Fibroblast of mammary gland (primary cell): ENCODE results near the gene GOLGA5.

Experiments
- DNase-seq: peaks from one replicate; pipeline ENCODE4 v3.0.0-alpha.2; 2010; ENCODE audit warnings: low read depth
- H3K4me3 ChIP-seq: 2 replicates; pipeline ENCODE4 v1.5.1; 2011; ENCODE audit warnings: low read depth, mild to moderate bottlenecking, low read length, moderate library complexity; ENCODE audit not compliant: control insufficient read depth
- TF ChIP-seq, protein P1 (sequence below): conservative IDR thresholded peaks from 2 replicates; pipeline ENCODE4 v1.5.1; 2011; ENCODE audit warnings: low read depth, low read length, inconsistent platforms; ENCODE audit not compliant: control insufficient read depth, insufficient read depth

GOLGA5 gene

DNA sequence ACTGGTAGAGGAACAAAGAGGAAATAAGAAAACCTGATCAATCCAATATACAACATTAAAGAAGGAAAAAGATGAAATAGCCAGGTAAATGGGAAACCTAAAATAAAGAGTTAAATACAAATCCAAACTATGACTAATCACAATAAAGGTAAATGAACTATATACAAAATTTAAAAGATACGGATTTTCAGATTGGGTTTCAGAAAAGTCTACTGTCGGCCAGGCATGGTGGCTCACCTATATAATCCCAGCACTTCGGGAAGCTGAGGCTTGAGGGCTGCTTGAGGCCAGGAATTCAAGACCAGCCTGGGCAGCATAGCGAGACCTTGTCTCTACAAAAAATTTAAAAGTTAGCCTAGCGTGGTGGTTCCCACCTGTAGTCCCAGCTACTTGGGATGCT is 89.0 kb downstream of the GOLGA5 start:
- TF ChIP-seq, protein P1, sequence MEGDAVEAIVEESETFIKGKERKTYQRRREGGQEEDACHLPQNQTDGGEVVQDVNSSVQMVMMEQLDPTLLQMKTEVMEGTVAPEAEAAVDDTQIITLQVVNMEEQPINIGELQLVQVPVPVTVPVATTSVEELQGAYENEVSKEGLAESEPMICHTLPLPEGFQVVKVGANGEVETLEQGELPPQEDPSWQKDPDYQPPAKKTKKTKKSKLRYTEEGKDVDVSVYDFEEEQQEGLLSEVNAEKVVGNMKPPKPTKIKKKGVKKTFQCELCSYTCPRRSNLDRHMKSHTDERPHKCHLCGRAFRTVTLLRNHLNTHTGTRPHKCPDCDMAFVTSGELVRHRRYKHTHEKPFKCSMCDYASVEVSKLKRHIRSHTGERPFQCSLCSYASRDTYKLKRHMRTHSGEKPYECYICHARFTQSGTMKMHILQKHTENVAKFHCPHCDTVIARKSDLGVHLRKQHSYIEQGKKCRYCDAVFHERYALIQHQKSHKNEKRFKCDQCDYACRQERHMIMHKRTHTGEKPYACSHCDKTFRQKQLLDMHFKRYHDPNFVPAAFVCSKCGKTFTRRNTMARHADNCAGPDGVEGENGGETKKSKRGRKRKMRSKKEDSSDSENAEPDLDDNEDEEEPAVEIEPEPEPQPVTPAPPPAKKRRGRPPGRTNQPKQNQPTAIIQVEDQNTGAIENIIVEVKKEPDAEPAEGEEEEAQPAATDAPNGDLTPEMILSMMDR: no peak
- DNase-seq: no peak

DNA sequence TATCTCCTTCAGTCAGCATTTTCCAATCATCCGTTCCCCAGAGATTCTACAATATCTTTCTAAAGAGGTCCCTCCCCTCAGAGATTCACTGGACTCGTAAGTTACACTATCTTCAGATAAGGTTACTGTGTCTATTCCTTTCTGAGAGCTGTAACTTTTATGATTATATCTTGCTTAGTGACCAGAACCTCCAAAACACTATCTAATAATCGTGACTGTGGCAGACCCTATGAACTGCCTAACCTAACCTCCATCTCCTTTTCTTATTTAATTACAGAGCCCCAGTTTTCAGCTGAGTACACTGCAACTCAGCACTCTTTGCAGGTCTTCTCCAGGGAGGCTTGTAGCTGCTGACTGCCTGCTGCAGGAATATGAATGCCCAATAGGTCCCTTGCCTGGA is 90.3 kb downstream of the GOLGA5 start:
- no peak overlapping the region for H3K4me3 ChIP-seq
- DNase-seq: no peak
- TF ChIP-seq, protein P1: no peak

More for the DNA sequence above, 89.0 kb downstream of the GOLGA5 start:
- no peak overlapping the region for H3K4me3 ChIP-seq

DNA sequence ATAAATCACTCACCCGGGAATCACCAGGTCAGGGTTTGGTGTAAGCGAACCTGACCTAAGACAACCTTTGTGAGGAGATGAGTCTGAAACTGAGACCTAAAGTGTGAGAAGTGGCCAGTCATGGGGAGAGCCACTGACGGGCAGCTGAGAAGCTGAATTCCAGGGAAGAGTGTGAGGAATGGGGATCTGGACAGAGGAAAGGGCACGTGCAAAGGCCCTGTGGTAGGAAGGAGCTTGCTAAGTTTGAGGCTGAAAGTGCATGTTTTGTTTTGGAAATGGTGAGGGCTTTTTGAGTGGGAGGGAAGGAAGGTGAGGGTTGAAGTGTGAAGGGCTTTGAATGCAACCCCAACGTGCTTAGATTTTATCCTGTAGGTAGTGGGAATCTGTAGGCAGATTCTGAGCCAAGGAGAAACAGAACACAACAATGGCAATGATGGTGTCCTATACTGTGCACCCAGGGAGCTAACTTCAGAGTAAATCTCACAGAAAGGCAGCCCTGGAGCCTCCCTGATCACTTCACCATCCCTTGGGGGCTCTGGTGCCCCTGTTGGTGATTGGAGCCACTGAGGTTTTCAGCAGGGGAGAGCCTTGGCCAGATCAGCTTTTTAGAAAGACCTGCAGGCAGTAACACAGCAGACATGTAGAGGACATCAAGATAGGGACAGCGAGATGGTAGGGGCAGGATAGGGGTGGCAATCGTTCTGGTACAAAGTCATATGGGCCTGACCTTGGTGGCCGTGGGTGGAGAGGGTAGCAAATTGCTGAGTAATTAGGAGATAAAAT is 91.4 kb downstream of the GOLGA5 start:
- DNase-seq: no peak
- no peak overlapping the region for H3K4me3 ChIP-seq
- TF ChIP-seq, protein P1: no peak

DNA sequence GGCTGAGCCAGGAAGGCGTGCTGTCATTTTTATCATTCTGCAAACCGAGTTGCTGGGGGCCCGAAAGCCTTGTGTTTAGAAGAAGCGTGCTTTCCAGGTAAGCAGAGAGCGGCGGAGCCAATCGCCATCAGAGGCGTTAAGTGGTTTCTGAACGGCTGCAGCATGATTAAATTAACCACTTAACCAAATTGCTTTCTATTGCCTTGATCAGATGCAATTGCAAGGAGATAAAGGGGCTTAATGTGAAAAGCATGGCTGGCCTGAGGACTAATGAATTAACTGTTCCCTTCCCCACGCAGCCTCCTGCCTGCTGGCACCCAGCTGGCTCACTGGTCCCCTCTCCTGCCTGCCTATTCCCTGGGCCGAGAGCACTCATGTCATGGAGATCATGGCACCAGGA is 92.2 kb downstream of the GOLGA5 start:
- DNase-seq: no peak
- no peak overlapping the region for H3K4me3 ChIP-seq
- TF ChIP-seq, protein P1: no peak

DNA sequence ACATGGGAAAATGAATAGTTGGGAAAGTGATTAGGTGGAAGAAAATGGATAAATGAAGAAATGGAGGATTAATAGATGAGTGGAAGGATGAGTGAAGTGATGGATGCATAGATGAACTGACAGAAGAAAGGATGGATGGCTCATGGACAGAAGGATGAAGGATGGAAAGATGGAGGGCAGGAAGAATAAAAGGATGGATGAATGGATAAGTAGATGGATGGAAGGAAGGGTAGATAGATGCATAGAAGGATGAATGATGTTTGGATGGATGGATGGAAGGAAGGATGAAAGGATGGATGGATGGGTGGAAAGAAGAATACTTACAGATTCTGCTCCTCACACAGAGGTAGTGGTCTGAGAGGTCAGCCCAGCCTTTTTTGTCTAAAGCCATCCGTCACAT is 93.1 kb downstream of the GOLGA5 start:
- DNase-seq: no peak
- no peak overlapping the region for H3K4me3 ChIP-seq
- TF ChIP-seq, protein P1: no peak

DNA sequence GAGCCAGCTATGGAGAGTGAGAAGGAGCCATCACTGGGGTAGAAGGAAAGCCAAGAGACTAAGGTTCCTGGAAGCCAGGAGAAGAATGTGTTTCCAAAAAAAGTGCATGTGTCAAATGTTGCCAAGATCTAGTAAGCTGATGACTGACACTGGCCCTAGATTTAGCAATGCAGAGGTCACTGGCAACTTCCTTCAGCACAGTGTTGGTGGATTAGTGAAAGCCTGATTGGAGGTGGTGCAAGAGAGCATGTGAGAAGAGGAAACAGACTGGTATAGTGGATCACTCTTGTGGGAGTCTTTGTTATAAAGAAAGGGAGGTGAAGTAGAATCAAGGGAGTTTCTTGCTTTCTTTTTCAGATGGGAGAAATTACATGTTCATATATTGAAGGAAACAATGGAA is 94.8 kb downstream of the GOLGA5 start:
- no peak overlapping the region for H3K4me3 ChIP-seq
- no peak for DNase-seq
- TF ChIP-seq, protein P1: no peak
